Measurements from ENCODE around the gene TOMM22.
"Not testable (repeated sequence)": the region's sequence is repeated elsewhere in the genome, so short reads cannot be mapped to it uniquely, and the experiment has no call there.

The TOMM22 gene

GRCh38 chr22:38681582-38682335 is at the start of gene TOMM22:
Gene TOMM22 (plus strand): TSS chr22:38681957. CDS start chr22:38681979, 22 bp downstream.
- DNase-seq (ENCODE audit: low read depth): no peak
- TF ChIP-seq CTCF (conservative IDR thresholded peaks at IDR 0.05; ENCODE audit: low read depth, low read length): peak; percentile 66
- peak within 1 kb of the TSS; percentile 97 for H3K4me3 ChIP-seq (ENCODE audit: low read length)

- no peak overlapping the region for H3K4me3 ChIP-seq (ENCODE audit: low read length)
- no peak for DNase-seq (ENCODE audit: low read depth)
- no peak for TF ChIP-seq CTCF (conservative IDR thresholded peaks at IDR 0.05; ENCODE audit: low read depth, low read length)
Observed at GRCh38 chr22:38632528-38632927, 49.2 kb upstream of the TOMM22 start.

GRCh38 chr22:38638216-38638615 is 43.5 kb upstream of the TOMM22 start:
- no peak for TF ChIP-seq CTCF (conservative IDR thresholded peaks at IDR 0.05; ENCODE audit: low read depth, low read length)

GRCh38 chr22:38638728-38639127 is 43.0 kb upstream of the TOMM22 start:
- TF ChIP-seq CTCF (conservative IDR thresholded peaks at IDR 0.05; ENCODE audit: low read depth, low read length): no peak

More at GRCh38 chr22:38638216-38638615, 43.5 kb upstream of the TOMM22 start:
- H3K4me3 ChIP-seq (ENCODE audit: low read length): no peak overlapping the region
- DNase-seq (ENCODE audit: low read depth): no peak

GRCh38 chr22:38641476-38642040 is 40.2 kb upstream of the TOMM22 start:
- no peak overlapping the region for H3K4me3 ChIP-seq (ENCODE audit: low read length)
- no peak for DNase-seq (ENCODE audit: low read depth)
- TF ChIP-seq CTCF (conservative IDR thresholded peaks at IDR 0.05; ENCODE audit: low read depth, low read length): no peak

More at GRCh38 chr22:38638728-38639127, 43.0 kb upstream of the TOMM22 start:
- DNase-seq (ENCODE audit: low read depth): no peak
- H3K4me3 ChIP-seq (ENCODE audit: low read length): no peak overlapping the region

- not testable (repeated sequence) for H3K4me3 ChIP-seq (ENCODE audit: low read length); DNase-seq (ENCODE audit: low read depth)
Observed at GRCh38 chr22:38644245-38644644, 37.5 kb upstream of the TOMM22 start.

- no peak for DNase-seq (ENCODE audit: low read depth)
- H3K4me3 ChIP-seq (ENCODE audit: low read length): no peak overlapping the region
- TF ChIP-seq CTCF (conservative IDR thresholded peaks at IDR 0.05; ENCODE audit: low read depth, low read length): no peak
Observed at GRCh38 chr22:38645430-38645829, 36.3 kb upstream of the TOMM22 start.
